ENCODE results near the gene CDCA3. TPM values are rescaled to one million over a fixed set of nuclear protein-coding genes. Genes with fewer than 3 reads are reported as not detected.

Gene CDCA3
- total RNA-seq, 1 experiment from 2014 or later: 57.1 TPM

DNA sequence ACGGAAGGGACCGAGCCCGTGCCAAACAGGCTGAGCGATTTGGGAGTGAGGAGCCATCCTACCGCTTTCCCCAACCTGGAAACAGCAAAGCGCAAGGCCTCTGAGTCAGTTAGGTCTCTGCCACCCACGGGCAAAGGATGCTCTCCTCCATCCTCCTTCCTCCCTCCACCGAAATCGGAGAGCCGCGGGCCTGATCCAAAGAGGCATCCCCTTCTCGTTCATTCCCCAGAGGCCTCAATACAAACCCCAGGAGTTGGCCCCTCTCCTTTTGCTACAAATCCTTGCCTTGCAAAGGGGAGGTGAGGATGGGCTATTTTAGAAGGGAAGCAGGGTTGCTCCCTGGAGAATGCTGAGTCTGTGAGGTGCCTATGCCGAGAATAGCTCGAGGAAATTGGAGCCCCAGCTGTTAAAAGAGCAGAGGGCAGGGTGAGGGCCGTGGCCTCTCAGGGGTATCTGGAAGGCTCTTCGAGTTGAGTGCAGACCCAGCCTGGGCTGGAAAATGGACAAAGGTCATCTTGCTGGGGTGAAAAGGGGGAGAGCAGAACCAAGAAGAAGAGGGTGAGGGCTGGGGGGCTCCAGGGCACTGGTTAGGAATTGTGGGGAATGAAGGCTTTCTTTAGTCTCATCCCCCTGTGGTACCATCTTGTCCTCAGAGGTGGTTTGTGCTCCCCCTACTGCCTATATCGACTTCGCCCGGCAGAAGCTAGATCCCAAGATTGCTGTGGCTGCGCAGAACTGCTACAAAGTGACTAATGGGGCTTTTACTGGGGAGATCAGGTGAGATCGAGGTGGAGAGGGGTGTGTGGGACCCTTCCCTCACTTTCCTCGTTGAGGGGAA, 17.3 kb upstream of the CDCA3 start:
- BruUV-seq (replicated peaks): no TSS peak
- Mint-ChIP-seq H3K27me3 (ENCODE audit: unreplicated experiment) (no peaks in the 10 kb centered on the region), H3K36me3 (ENCODE audit: insufficient read depth, unreplicated experiment) (peaks cover 81% of the 10 kb centered on the region), H3K9me3 (ENCODE audit: low read depth, unreplicated experiment) (no peaks in the 10 kb centered on the region), H3K27ac (ENCODE audit: unreplicated experiment) (peak overlapping the region; percentile 91), H3K4me1 (ENCODE audit: low read depth, unreplicated experiment) (peaks cover 43% of the 10 kb centered on the region), H3K4me3 (ENCODE audit: low read depth, unreplicated experiment) (peak overlapping the region; percentile 88)
- intact Hi-C loops (cut with micrococcal nuclease; ENCODE audit: unreplicated experiment): loop anchor here (5.0 kb wide), 2 partner anchors 59 to 74 kb away; partner anchors contain the start of genes ATN1, C12orf57 and RNU7-1
- no peak for DNase-seq
- CTCF ChIA-PET: interaction anchor here (0.9 to 2.0 kb wide), 7 partner anchors 16 to 96 kb away, joined by 3 to 24 read pairs (median 15); partner anchors contain the start of genes CDCA3, ENO2 and USP5
- TF ChIP-seq, protein P1, sequence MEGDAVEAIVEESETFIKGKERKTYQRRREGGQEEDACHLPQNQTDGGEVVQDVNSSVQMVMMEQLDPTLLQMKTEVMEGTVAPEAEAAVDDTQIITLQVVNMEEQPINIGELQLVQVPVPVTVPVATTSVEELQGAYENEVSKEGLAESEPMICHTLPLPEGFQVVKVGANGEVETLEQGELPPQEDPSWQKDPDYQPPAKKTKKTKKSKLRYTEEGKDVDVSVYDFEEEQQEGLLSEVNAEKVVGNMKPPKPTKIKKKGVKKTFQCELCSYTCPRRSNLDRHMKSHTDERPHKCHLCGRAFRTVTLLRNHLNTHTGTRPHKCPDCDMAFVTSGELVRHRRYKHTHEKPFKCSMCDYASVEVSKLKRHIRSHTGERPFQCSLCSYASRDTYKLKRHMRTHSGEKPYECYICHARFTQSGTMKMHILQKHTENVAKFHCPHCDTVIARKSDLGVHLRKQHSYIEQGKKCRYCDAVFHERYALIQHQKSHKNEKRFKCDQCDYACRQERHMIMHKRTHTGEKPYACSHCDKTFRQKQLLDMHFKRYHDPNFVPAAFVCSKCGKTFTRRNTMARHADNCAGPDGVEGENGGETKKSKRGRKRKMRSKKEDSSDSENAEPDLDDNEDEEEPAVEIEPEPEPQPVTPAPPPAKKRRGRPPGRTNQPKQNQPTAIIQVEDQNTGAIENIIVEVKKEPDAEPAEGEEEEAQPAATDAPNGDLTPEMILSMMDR (IDR thresholded peaks at IDR 0.05; ENCODE audit: unreplicated experiment): no peak

DNA sequence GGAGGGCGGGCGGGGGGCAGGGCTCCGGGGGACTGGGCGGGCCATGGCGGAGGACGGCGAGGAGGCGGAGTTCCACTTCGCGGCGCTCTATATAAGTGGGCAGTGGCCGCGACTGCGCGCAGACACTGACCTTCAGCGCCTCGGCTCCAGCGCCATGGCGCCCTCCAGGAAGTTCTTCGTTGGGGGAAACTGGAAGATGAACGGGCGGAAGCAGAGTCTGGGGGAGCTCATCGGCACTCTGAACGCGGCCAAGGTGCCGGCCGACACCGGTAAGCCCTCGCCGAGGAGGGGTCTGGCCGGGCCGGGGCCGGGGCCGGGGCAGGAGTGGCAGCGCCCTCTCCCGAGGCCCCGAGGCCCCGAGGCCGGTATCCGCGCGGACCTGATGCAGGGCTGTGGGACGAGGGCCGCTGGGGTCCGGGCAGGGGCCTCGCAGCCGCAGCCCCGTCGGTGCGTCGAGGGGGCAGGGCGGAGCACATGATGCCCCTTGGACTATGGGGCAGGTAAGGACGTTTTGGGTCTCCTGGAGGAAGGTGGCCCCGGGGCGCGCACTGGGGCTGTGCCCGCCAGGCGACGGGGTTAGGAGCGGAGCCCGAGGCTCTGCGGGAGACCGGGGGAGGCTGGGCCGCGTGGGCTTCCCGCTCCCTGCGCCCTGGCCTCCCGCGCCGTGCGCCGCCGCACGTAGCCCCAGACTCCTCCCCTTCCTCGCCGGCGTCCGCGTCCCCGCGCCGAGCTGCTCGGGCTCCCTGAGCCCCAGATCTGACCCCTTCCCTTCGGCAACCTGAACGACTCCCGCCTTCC, 16.5 kb upstream of the CDCA3 start, which contains the start of gene TPI1:
TSS of gene TPI1 (plus strand) at position 119 of the 798 bp plus-strand sequence. CDS start at position 155, 36 bp downstream.
- peak; percentile 78 for DNase-seq
- intact Hi-C loops (cut with micrococcal nuclease; ENCODE audit: unreplicated experiment): loop anchor here (5.0 kb wide), 2 partner anchors 60 to 75 kb away; partner anchors contain the start of genes ATN1, C12orf57 and RNU7-1
- H3K36me3 Mint-ChIP-seq (ENCODE audit: insufficient read depth, unreplicated experiment): peaks cover 77% of the 10 kb centered on the region
- peaks cover 43% of the 10 kb centered on the region for H3K4me1 Mint-ChIP-seq (ENCODE audit: low read depth, unreplicated experiment)
- BruUV-seq (replicated peaks): no TSS peak
- peak within 1 kb of the TSS; percentile 88 for H3K4me3 Mint-ChIP-seq (ENCODE audit: low read depth, unreplicated experiment)
- peak within 1 kb of the TSS; percentile 91 for H3K27ac Mint-ChIP-seq (ENCODE audit: unreplicated experiment)
- no peaks in the 10 kb centered on the region for H3K27me3 Mint-ChIP-seq (ENCODE audit: unreplicated experiment)
- CTCF ChIA-PET: interaction anchor here (0.7 to 2.0 kb wide), 3 partner anchors 15 to 572 kb away, joined by 5 to 15 read pairs (median 6); partner anchors contain the start of genes CDCA3 and USP5
- no peaks in the 10 kb centered on the region for H3K9me3 Mint-ChIP-seq (ENCODE audit: low read depth, unreplicated experiment)
- TF ChIP-seq, protein P1 (IDR thresholded peaks at IDR 0.05; ENCODE audit: unreplicated experiment): no peak

DNA sequence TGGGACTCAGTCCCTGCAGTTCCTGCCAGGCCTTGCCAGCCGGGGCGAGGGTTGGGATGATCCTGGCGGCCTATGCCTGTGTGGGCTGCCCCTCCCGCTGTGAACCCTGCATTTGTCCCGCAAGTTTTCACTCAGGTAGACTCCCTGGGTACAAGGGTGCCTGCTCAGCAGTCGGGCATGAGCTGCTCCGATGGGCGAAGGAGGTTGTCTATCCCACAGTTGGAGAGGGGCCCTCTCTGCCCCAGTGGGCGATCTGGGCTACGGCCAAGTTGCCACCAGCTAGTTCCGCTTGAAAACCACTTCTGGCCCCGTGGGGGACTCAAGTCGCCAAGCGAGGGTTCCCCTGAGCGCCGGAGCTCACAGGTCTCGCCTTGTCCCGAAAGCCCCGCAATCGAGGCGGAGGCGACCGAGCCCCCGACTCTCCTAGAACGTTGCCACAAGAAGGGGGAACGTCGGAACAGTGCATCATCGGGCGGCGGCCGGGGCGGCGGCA, 15.9 kb upstream of the CDCA3 start:
- DNase-seq: peak; percentile 17
- CTCF ChIA-PET: interaction anchor here (0.7 to 1.0 kb wide), 3 partner anchors 15 to 571 kb away, joined by 4 to 6 read pairs (median 5); partner anchors contain the start of gene USP5
- intact Hi-C loops (cut with micrococcal nuclease; ENCODE audit: unreplicated experiment): loop anchor here (5.0 kb wide), 2 partner anchors 60 to 75 kb away; partner anchors contain the start of genes ATN1, C12orf57 and RNU7-1
- Mint-ChIP-seq H3K27me3 (ENCODE audit: unreplicated experiment) (no peaks in the 10 kb centered on the region), H3K27ac (ENCODE audit: unreplicated experiment) (peak overlapping the region; percentile 91), H3K4me3 (ENCODE audit: low read depth, unreplicated experiment) (peak overlapping the region; percentile 88), H3K9me3 (ENCODE audit: low read depth, unreplicated experiment) (no peaks in the 10 kb centered on the region), H3K4me1 (ENCODE audit: low read depth, unreplicated experiment) (peaks cover 37% of the 10 kb centered on the region), H3K36me3 (ENCODE audit: insufficient read depth, unreplicated experiment) (peaks cover 75% of the 10 kb centered on the region)
- no TSS peak for BruUV-seq (replicated peaks)
- TF ChIP-seq, protein P1 (IDR thresholded peaks at IDR 0.05; ENCODE audit: unreplicated experiment): no peak
